MG63 (cell line): ENCODE data around the gene FHIP1A. TPM values are rescaled to one million over a fixed set of nuclear protein-coding genes. Genes with fewer than 3 reads are reported as not detected.

ENCODE experiments used
- DNase-seq: peaks from one replicate; pipeline ENCODE4 v3.0.0-alpha.2; 2020
- H3K27me3 ChIP-seq: fragments of 250-450 bp; sonication (Bioruptor Pico); 2 replicates; pipeline ENCODE4 v1.5.1; 2020; ENCODE audit warnings: mild to moderate bottlenecking, moderate library complexity
- H3K36me3 ChIP-seq: fragments of 250-450 bp; sonication (Bioruptor Pico); 2 replicates; pipeline ENCODE4 v1.5.1; 2020; ENCODE audit warnings: mild to moderate bottlenecking, moderate library complexity
- H3K4me3 ChIP-seq: fragments of 250-450 bp; sonication (Bioruptor Pico); 2 replicates; pipeline ENCODE4 v1.5.1; 2020; ENCODE audit warnings: mild to moderate bottlenecking, moderate library complexity
- H3K9me3 ChIP-seq: fragments of 250-450 bp; sonication (Bioruptor Pico); 2 replicates; pipeline ENCODE4 v1.5.1; 2020; ENCODE audit warnings: mild to moderate bottlenecking, moderate library complexity
- total RNA-seq: library from RNA; depleted of rRNA; stranded (reverse); fragments of >200 nt; shearing (Covaris generic); gene quantifications from 2 replicates; pipeline ENCODE4 v1.2.3, GENCODE V29; 2014; ENCODE audit warnings: low replicate concordance; rRNA removed

The FHIP1A gene
- total RNA-seq, 1 experiment from 2014 or later, result 2.0 TPM

- no peak for DNase-seq
- Histone ChIP-seq H3K27me3 (no peaks in the 10 kb centered on the region), H3K4me3 (no peak overlapping the region), H3K36me3 (no peaks in the 10 kb centered on the region), H3K9me3 (no peaks in the 10 kb centered on the region)
Observed at GRCh38 chr4:151434183-151434860, 25.3 kb downstream of the FHIP1A start.

GRCh38 chr4:151436093-151436518 is 27.1 kb downstream of the FHIP1A start:
- Histone ChIP-seq H3K9me3 (no peaks in the 10 kb centered on the region), H3K4me3 (no peak overlapping the region), H3K27me3 (no peaks in the 10 kb centered on the region), H3K36me3 (no peaks in the 10 kb centered on the region)
- DNase-seq, result no peak

- H3K4me3 ChIP-seq, result no peak overlapping the region
Observed at GRCh38 chr4:151437505-151437904, 28.5 kb downstream of the FHIP1A start.

GRCh38 chr4:151438154-151438553 is 29.2 kb downstream of the FHIP1A start:
- H3K4me3 ChIP-seq, result no peak overlapping the region
- H3K36me3 ChIP-seq, result no peaks in the 10 kb centered on the region
- no peak for DNase-seq
- no peaks in the 10 kb centered on the region for H3K27me3 ChIP-seq
- no peaks in the 10 kb centered on the region for H3K9me3 ChIP-seq

More at GRCh38 chr4:151437505-151437904, 28.5 kb downstream of the FHIP1A start:
- no peak for DNase-seq
- Histone ChIP-seq H3K9me3 (no peaks in the 10 kb centered on the region), H3K36me3 (no peaks in the 10 kb centered on the region), H3K27me3 (no peaks in the 10 kb centered on the region)

DNA sequence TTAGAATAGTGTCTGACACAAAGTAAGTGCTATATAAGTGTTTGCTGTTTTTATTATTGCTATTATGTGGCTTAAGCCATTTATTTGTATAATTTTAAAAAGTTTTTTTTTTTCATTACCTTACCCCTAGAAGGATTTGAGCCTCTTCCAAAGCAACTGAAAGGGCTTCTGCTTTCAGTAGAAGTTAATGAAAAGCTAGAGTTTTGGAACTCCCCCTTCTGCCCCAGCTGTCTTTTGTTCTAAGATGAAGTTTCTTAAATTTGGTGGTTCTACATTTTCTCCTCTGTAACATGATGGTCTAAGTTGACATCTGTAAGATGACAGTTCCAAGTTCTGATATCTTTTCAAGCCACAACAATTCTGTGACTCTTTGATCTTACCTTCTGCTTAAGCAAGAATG is 30.3 kb downstream of the FHIP1A start:
- Histone ChIP-seq H3K9me3 (no peaks in the 10 kb centered on the region), H3K27me3 (no peaks in the 10 kb centered on the region), H3K36me3 (no peaks in the 10 kb centered on the region), H3K4me3 (no peak overlapping the region)
- DNase-seq, result no peak

- no peaks in the 10 kb centered on the region for H3K27me3 ChIP-seq
- H3K4me3 ChIP-seq, result no peak overlapping the region
- H3K36me3 ChIP-seq, result no peaks in the 10 kb centered on the region
- no peaks in the 10 kb centered on the region for H3K9me3 ChIP-seq
- DNase-seq, result no peak
Observed at GRCh38 chr4:151442002-151442401, 33.0 kb downstream of the FHIP1A start.

- no peak for DNase-seq
- no peak overlapping the region for H3K4me3 ChIP-seq
- no peaks in the 10 kb centered on the region for H3K36me3 ChIP-seq
- H3K9me3 ChIP-seq, result no peaks in the 10 kb centered on the region
- H3K27me3 ChIP-seq, result no peaks in the 10 kb centered on the region
Observed at GRCh38 chr4:151443247-151443646, 34.3 kb downstream of the FHIP1A start.

DNA sequence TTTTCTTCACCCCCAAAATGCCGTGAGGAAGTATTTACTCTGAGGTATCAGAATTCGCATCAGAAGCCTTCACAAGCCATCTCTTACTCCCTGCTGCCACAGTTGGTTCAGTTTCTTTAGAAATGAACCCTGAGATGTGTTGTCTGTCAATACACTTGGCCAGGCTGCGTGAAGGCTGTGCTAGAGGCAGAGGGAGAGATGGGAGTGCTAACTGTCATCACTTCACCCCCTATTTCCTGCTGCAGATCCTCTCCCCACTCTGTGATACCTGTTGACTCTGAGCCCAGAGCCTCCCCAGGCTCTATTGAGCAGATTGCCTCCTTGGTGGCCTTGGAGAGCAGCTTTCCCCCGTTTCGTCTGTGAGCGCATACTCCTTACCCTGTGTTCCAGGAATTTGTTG is 34.8 kb downstream of the FHIP1A start:
- no peak for DNase-seq

GRCh38 chr4:151446208-151446607 is 37.2 kb downstream of the FHIP1A start:
- no peak for DNase-seq
- Histone ChIP-seq H3K27me3 (no peaks in the 10 kb centered on the region), H3K9me3 (no peaks in the 10 kb centered on the region), H3K36me3 (no peaks in the 10 kb centered on the region), H3K4me3 (no peak overlapping the region)

More for the DNA sequence above, 34.8 kb downstream of the FHIP1A start:
- no peaks in the 10 kb centered on the region for H3K9me3 ChIP-seq
- H3K36me3 ChIP-seq, result no peaks in the 10 kb centered on the region
- no peak overlapping the region for H3K4me3 ChIP-seq
- H3K27me3 ChIP-seq, result no peaks in the 10 kb centered on the region

DNA sequence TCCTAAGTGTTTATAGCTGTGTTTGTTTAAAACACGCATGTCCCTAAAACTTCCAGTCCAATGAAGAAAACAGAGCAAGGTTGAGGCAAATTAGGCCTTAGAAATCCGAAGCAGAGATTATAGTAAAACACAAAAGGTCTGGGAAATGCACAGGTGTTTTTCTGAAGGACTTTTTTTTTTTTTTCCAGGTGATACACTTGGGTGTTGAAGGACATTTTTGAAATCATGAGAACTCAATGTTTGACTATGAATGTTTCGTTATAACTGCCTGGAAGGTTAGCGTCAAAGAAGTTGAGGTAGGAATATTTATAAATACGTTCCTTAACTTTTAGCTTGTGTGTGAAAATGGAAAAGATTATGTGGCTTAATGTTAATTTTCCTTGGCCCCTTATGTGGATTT is 45.5 kb downstream of the FHIP1A start:
- Histone ChIP-seq H3K27me3 (no peaks in the 10 kb centered on the region), H3K36me3 (no peaks in the 10 kb centered on the region), H3K9me3 (no peaks in the 10 kb centered on the region), H3K4me3 (no peak overlapping the region)
- DNase-seq, result no peak

DNA sequence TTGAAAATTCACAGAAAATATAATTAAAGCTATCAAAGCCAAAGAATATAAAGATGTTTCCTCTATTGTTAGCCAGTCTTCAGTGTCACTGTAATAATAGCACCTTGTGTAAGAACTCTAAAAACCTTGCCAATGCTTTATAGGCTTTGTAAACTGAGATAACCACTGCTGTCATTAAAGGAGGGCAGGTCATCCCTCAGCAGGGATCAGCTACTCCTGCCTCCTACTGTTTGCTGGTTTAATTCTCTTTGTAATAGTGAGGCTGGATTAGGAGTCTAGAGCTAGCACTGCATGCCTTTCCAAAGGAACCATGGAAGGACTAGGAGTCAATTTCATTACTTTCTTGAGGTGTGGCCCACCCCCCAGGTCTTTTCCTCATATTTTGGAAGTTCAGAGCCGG is 46.2 kb downstream of the FHIP1A start:
- Histone ChIP-seq H3K36me3 (no peaks in the 10 kb centered on the region), H3K4me3 (no peak overlapping the region), H3K27me3 (no peaks in the 10 kb centered on the region), H3K9me3 (no peaks in the 10 kb centered on the region)
- DNase-seq, result no peak

DNA sequence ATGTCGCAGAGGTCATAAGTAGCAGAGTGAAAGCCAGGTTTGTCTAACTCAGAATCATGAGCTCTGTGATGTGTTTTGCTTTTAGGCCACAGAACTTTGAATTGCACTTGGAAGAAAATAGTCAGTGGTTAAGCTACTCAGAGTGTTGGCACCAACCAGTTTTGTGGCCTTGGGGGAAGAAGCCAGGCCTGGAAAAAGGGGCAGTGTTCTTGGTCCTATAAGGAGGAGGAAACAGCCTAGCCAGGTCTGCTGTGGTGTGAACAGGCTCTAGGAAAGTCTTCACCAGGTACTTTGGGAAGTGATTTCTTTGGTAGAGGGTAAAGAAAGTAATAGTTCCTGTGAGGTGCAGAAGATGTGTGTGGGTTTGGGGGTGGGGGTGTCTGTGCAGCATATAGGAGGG is 49.2 kb downstream of the FHIP1A start:
- H3K9me3 ChIP-seq, result no peaks in the 10 kb centered on the region
- no peaks in the 10 kb centered on the region for H3K36me3 ChIP-seq
- no peak overlapping the region for H3K4me3 ChIP-seq
- DNase-seq, result peak; percentile 1
- no peaks in the 10 kb centered on the region for H3K27me3 ChIP-seq

Other genes with a start within 250 kb of the FHIP1A start
- not detected in 2 replicates for gene PRSS48, start 132.0 kb upstream of the FHIP1A start, total RNA-seq
- gene SH3D19, start 83.6 kb upstream of the FHIP1A start, total RNA-seq, result 5.3 and 7.0 TPM in 2 replicates